Astrocyte of the cerebellum (primary cell): ENCODE data around the gene SPATA31A3.
"Not testable (repeated sequence)": the region's sequence is repeated elsewhere in the genome, so short reads cannot be mapped to it uniquely, and the experiment has no call there.

Experiments
- DNase-seq: peaks from one replicate; pipeline ENCODE4 v3.0.0-alpha.2; 2011; ENCODE audit warnings: low read depth
- H3K4me3 ChIP-seq: 2 replicates; pipeline ENCODE4 v1.5.1; 2011; ENCODE audit warnings: mild to moderate bottlenecking, low read depth, low read length, moderate library complexity
- in situ Hi-C: cut with HindIII; loops from 2 replicates; pipeline ENCODE4 v1.10.0; 2017; ENCODE audit warnings: low sequenced_read_pairs

Gene SPATA31A3

DNA sequence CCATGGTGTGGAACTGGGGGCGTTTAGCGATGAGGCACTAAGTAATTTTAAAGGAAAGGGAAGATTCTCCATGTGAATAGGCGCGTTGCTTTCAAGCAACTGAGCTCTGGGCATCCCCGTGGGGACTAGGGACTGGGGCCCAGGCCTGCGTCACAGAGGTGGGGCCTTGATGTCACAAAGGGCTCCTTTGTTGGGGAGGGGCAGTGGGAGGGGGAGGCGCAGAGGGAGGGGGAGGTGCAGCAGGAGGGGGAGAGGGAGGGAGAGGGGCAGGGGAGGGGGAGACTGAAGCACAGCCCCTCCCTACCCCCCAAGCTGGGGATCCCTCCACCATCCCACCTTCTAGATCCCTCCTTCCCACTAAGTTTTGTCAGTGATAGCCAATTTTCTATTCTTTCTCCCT is at the start of gene SPATA31A3:
Gene SPATA31A3 (minus strand): TSS at position 101 of the 400 bp plus-strand sequence. CDS start 29 bp downstream, at position 72.
- DNase-seq, H3K4me3 ChIP-seq, in situ Hi-C loops: not testable (repeated sequence)

DNA sequence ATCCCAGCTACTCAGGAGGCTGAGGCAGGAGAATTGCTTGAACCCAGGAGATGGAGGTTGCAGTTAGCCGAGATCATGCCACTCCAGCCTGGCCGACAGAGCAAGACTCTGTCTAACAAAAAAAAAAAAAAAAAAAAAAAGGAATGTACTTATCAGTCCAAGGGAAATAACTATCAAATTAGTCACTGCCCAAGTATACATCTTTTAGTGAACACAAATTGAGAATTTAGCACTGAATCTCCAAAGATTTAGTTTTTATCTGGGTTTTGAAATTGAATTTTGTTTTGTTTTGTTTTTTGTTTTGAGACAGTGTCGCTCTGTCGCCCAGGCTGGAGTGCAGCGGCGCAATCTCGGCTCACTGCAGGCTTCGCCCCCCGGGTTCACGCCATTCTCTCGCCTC is 39.8 kb downstream of the SPATA31A3 start:
- in situ Hi-C loops, H3K4me3 ChIP-seq, DNase-seq: not testable (repeated sequence)

DNA sequence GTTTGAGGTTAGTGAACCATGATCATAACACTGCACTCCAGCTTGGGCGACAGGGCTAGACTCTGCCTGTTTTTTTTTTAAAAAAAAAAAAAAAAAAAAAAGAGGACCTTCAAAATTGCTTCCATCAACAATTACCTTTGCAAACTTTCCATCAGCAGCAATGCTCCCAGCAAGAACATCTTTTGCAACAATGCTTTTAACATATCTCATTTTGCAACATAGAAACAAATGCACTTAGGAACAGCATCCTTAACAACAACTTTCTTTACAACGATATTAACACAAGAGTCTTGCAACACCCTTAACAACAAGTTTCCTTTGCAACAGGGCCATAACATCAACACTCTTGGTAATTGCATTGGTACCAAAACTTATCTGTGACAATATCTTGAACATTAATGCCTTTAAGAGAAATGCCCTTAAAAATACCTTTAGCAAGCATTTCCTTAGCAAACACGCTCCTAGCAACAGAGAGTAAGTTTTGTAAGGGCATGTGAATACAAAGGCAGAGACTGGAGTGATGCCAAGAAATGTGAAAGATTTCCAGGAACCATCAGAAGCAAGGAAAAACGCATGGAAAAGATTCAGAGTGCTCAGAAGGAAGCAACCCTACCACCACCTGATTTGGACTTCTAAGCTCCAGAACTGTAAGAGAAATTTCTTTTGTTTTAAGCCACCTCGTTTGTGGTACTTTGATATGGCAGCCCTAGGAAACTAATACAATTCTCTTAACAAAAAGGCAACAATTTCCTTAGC is 49.8 kb downstream of the SPATA31A3 start:
- in situ Hi-C loops, DNase-seq, H3K4me3 ChIP-seq: not testable (repeated sequence)

DNA sequence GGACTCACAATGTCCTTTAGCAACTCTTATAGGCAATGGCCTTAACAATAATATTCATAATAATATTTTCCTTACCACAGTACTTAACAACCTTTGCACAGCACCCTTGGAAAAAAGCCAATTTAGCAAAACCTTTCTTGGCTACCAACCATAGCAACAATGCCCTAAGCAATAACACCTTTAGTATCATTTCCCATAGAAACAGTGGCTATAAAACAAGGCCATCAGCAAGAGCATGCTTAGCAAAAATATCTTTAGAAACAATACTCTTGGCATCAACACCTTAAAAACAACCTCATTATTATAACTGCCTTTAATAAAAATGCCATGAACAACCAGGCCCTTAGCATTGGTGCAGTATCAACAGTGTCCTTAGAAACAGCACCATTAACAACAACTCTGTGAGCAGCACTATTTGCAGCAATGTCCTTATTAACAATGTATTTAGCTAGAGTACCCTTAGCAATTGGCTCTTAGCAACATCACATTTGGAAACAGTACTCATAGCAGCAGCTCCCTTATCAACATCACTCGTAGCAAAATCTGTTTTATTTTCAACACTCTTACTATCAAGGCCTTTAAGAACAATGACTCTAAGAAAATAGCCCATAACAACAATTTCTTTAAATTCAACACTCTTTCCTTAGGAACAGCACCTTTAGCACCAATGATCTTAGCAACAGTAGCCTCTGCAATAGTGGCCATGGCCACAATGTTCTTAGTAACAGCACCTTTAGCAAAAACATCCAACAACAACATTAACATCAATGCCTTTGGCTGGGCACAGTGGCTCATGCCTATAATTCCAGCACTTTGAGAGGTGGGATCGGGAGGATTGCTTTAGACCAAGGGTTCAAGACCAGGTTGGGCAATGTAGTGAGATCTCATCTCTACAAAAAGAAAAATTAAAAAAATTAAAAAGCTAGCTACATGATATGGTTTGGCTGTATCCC is 52.2 kb downstream of the SPATA31A3 start:
- DNase-seq, in situ Hi-C loops, H3K4me3 ChIP-seq: not testable (repeated sequence)

DNA sequence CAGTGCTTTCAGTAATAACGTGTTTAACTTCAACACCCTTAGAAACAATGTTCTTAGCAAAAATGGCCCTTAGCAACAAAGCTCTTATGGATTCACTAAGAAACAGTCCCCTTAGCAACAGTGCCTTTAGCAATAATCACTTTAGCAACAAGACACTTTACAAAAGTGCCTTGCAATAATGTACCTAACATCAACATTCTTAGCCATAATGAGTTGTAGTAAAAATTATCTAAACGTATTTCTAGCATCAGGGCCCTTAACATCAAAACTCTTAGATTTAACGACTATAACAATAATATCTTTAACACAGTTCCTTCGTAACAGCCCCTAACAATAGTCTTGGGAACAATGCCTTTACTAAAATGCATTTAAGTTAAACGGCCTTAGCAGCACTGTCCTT is 54.0 kb downstream of the SPATA31A3 start:
- DNase-seq, result not testable (repeated sequence)

DNA sequence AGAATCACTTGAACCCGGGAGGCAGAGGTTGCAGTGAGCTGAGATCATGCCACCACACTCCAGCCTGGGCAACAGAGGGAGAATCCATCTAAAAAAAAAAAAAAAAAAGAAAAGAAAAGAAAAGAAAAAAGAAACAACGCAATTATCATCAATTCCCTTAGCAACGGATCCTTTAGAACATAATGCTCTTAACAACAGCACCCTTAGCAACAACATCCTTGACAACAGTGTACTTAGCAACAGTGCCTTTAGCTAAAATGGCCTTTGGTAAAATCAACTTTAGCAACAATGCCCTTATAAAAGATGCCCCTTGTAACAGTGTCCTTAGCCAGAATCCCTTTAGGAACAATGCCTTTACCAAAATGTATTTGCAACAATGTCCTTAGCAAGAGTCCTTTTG is 54.7 kb downstream of the SPATA31A3 start:
- in situ Hi-C loops, H3K4me3 ChIP-seq, DNase-seq: not testable (repeated sequence)

More for the DNA sequence above, 54.0 kb downstream of the SPATA31A3 start:
- H3K4me3 ChIP-seq, in situ Hi-C loops: not testable (repeated sequence)
